Measurements from ENCODE around the gene FAM181A.

DNA sequence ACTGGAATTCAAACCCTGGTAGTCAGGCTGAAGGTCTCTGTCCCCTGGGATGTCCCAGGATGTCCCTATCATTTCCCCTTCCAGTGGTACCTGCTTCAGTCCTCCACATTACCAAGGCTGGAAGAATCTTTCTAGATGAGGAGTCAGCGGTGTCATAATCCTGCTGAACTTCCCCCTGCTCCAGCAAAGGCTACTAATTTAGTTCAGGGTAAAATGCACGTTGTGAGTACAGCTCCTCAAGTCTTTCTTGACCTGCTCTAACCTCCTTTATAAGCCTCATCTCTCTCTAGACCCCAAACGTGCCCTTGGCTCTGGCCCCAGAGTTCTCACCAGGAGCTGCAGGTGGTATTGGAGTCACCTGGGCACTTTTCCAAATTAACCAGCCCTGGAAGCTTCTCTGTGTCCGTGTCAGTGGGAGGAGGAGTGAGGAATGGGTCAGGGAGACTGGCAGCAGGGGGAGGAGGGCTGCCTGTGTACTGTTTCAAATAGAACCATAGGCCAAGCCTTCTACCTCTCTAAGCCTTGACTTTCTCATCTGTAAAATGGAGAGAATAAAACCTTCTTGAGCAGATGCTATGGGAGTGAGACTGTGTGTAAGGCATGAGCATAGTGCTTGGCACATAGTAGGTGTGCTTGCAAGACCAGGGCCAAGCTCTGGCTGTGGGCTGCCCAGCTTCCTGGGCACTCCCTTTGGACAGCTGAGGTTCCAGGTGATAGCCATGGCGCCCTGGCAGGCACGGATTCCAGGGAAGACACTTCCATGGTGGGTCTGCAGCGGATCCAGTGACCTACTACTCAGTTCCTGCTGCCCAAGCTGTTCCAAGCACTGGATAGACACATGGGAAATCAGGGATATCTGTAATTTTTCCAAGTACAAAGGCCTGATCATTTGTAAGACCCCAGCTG lies 24.7 kb downstream of the FAM181A start:
- no peak for TF ChIP-seq EZH2phosphoT487 (IDR thresholded peaks at IDR 0.05; ENCODE audit: borderline replicate concordance, low read length)
- TF ChIP-seq, protein P1, sequence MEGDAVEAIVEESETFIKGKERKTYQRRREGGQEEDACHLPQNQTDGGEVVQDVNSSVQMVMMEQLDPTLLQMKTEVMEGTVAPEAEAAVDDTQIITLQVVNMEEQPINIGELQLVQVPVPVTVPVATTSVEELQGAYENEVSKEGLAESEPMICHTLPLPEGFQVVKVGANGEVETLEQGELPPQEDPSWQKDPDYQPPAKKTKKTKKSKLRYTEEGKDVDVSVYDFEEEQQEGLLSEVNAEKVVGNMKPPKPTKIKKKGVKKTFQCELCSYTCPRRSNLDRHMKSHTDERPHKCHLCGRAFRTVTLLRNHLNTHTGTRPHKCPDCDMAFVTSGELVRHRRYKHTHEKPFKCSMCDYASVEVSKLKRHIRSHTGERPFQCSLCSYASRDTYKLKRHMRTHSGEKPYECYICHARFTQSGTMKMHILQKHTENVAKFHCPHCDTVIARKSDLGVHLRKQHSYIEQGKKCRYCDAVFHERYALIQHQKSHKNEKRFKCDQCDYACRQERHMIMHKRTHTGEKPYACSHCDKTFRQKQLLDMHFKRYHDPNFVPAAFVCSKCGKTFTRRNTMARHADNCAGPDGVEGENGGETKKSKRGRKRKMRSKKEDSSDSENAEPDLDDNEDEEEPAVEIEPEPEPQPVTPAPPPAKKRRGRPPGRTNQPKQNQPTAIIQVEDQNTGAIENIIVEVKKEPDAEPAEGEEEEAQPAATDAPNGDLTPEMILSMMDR (conservative IDR thresholded peaks at IDR 0.05; ENCODE audit: low read depth, low read length), result no peak
